Astrocyte (in vitro differentiated cells and primary cell): Measurements from ENCODE around the gene SAMD4A. TPM values are rescaled to one million over a fixed set of nuclear protein-coding genes. Genes with fewer than 3 reads are reported as not detected.
"Not testable (repeated sequence)": the region's sequence is repeated elsewhere in the genome, so short reads cannot be mapped to it uniquely, and the experiment has no call there.

ENCODE experiments used
- DNase-seq: peaks from one replicate; pipeline ENCODE4 v3.0.0-alpha.2; 2010; ENCODE audit warnings: low read depth
- FAIRE-seq: peaks from 2 replicates; lab custom pipeline; 2011; peaks lifted over from hg19 to GRCh38; lab: Jason Lieb, UNC
- H2AFZ ChIP-seq: 2 replicates; pipeline ENCODE4 v1.6.0; 2012; ENCODE audit warnings: low read depth, low read length, inconsistent platforms
- H3K27ac ChIP-seq: 2 replicates; pipeline ENCODE4 v1.5.1; 2011; ENCODE audit warnings: low read depth, low read length, inconsistent platforms
- H3K27me3 ChIP-seq: 2 replicates; pipeline ENCODE4 v1.6.0; 2011; ENCODE audit warnings: low read length, inconsistent platforms; ENCODE audit not compliant: insufficient read depth
- H3K36me3 ChIP-seq: 2 replicates; pipeline ENCODE4 v1.5.1; 2011; ENCODE audit warnings: low read length, inconsistent platforms; ENCODE audit not compliant: insufficient read depth
- H3K4me1 ChIP-seq: 2 replicates; pipeline ENCODE4 v1.5.1; 2011; ENCODE audit warnings: low read length, inconsistent platforms; ENCODE audit not compliant: insufficient read depth
- H3K4me2 ChIP-seq: 2 replicates; pipeline ENCODE4 v1.6.0; 2012; ENCODE audit warnings: low read length, inconsistent platforms
- H3K4me3 ChIP-seq: 2 replicates; pipeline ENCODE4 v1.5.1; 2011; ENCODE audit warnings: low read depth, mild to moderate bottlenecking, low read length, inconsistent platforms; ENCODE audit not compliant: insufficient read depth
- H3K79me2 ChIP-seq: 2 replicates; pipeline ENCODE4 v1.6.0; 2012; ENCODE audit warnings: mild to moderate bottlenecking, low read length, inconsistent platforms; ENCODE audit not compliant: insufficient read depth
- H3K9ac ChIP-seq: 2 replicates; pipeline ENCODE4 v1.6.0; 2012; ENCODE audit warnings: mild to moderate bottlenecking, low read length, inconsistent platforms
- H3K9me3 ChIP-seq: 2 replicates; pipeline ENCODE4 v1.5.1; 2012; ENCODE audit warnings: low read depth, mild to moderate bottlenecking, low read length, inconsistent platforms; ENCODE audit not compliant: insufficient read depth
- H4K20me1 ChIP-seq: 2 replicates; pipeline ENCODE4 v1.6.0; 2012; ENCODE audit warnings: low read length, inconsistent platforms; ENCODE audit not compliant: insufficient read depth
- H3K27ac Mint-ChIP-seq: one replicate; pipeline ENCODE4 v1.8.0; 2021; ENCODE audit warnings: mild to moderate bottlenecking, mixed read lengths; ENCODE audit not compliant: unreplicated experiment
- H3K27me3 Mint-ChIP-seq: one replicate; pipeline ENCODE4 v1.8.0; 2021; ENCODE audit warnings: low read depth, mixed read lengths; ENCODE audit not compliant: unreplicated experiment
- H3K36me3 Mint-ChIP-seq: one replicate; pipeline ENCODE4 v1.8.0; 2021; ENCODE audit warnings: low read depth, mixed read lengths; ENCODE audit not compliant: unreplicated experiment
- H3K4me1 Mint-ChIP-seq: one replicate; pipeline ENCODE4 v1.8.0; 2021; ENCODE audit warnings: low read depth, mixed read lengths; ENCODE audit not compliant: unreplicated experiment
- H3K4me3 Mint-ChIP-seq: one replicate; pipeline ENCODE4 v1.8.0; 2021; ENCODE audit warnings: mild to moderate bottlenecking, moderate library complexity, mixed read lengths; ENCODE audit not compliant: unreplicated experiment
- H3K9me3 Mint-ChIP-seq: one replicate; pipeline ENCODE4 v1.8.0; 2021; ENCODE audit warnings: mild to moderate bottlenecking, mixed read lengths; ENCODE audit not compliant: unreplicated experiment
- EZH2 ChIP-seq: IDR thresholded peaks from 2 replicates; pipeline ENCODE4 v1.6.1; 2012; ENCODE audit warnings: mild to moderate bottlenecking, low read length, inconsistent platforms; ENCODE audit not compliant: insufficient read depth
- total RNA-seq: library from RNA; stranded (reverse); gene quantifications from 2 replicates; pipeline ENCODE4 v1.2.1, GENCODE V29; 2021
- TF ChIP-seq, protein P1 (sequence below): IDR thresholded peaks from 2 replicates; pipeline ENCODE4 v1.5.1; 2011; ENCODE audit warnings: low read depth, mild to moderate bottlenecking, inconsistent platforms, low read length, moderate library complexity; ENCODE audit not compliant: insufficient read depth

Gene SAMD4A
- total RNA-seq, 1 donor from 2014 or later, result 68.2 TPM

DNA sequence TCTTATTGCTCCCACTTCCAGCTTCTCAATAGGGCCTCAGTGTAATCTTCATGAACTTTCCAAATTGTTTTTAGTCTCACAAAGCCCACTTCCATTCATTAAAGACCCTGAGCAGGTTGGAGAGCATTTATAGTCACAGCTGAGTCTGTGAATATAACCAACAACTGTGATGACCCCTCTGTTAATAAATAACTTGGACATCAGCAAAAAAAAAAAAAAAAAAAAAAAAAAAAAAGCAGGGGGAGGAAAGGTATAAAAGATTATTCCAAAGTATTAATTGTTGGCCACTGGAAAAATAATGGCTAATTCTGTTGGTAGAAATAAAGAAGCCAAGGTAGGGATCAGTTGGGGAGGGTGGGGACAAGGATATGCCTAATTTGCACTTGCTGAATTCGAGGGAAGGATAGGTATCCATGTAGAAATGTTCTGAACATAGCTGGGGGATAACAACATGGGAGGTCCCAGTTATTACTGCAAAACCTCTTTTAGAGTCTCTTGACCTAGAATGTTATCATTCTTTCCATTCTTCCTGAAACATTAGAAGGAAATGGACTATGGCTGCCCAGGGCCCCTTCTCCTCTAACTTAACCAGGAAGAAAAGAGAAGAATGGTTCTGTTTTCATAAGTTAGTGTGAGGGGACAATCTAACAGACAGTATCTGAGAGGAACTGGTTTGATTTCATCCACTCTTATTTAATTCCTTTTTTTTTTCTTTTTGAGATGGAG, 56.5 kb downstream of the SAMD4A start:
- no peaks in the 10 kb centered on the region for H3K9me3 Mint-ChIP-seq
- peaks cover 18% of the 10 kb centered on the region for H3K4me1 ChIP-seq
- H3K4me2 ChIP-seq, result no peak overlapping the region
- no peaks in the 10 kb centered on the region for H3K36me3 ChIP-seq
- H2AFZ ChIP-seq, result no peak overlapping the region
- no peak overlapping the region for H3K4me3 ChIP-seq
- FAIRE-seq (no peak), DNase-seq (no peak)
- no peak overlapping the region for H3K9ac ChIP-seq
- no peaks in the 10 kb centered on the region for H3K9me3 ChIP-seq
- H3K27ac ChIP-seq, result no peak overlapping the region
- no peak overlapping the region for H3K27ac Mint-ChIP-seq
- H3K27me3 ChIP-seq, result no peaks in the 10 kb centered on the region
- no peak for TF ChIP-seq EZH2
- TF ChIP-seq, protein P1, sequence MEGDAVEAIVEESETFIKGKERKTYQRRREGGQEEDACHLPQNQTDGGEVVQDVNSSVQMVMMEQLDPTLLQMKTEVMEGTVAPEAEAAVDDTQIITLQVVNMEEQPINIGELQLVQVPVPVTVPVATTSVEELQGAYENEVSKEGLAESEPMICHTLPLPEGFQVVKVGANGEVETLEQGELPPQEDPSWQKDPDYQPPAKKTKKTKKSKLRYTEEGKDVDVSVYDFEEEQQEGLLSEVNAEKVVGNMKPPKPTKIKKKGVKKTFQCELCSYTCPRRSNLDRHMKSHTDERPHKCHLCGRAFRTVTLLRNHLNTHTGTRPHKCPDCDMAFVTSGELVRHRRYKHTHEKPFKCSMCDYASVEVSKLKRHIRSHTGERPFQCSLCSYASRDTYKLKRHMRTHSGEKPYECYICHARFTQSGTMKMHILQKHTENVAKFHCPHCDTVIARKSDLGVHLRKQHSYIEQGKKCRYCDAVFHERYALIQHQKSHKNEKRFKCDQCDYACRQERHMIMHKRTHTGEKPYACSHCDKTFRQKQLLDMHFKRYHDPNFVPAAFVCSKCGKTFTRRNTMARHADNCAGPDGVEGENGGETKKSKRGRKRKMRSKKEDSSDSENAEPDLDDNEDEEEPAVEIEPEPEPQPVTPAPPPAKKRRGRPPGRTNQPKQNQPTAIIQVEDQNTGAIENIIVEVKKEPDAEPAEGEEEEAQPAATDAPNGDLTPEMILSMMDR, result no peak
- peaks cover 44% of the 10 kb centered on the region for H4K20me1 ChIP-seq
- peaks cover 68% of the 10 kb centered on the region for H3K79me2 ChIP-seq
- no peaks in the 10 kb centered on the region for H3K27me3 Mint-ChIP-seq
- H3K4me1 Mint-ChIP-seq, result peaks cover 53% of the 10 kb centered on the region
- H3K36me3 Mint-ChIP-seq, result peaks cover 22% of the 10 kb centered on the region
- no peak overlapping the region for H3K4me3 Mint-ChIP-seq

DNA sequence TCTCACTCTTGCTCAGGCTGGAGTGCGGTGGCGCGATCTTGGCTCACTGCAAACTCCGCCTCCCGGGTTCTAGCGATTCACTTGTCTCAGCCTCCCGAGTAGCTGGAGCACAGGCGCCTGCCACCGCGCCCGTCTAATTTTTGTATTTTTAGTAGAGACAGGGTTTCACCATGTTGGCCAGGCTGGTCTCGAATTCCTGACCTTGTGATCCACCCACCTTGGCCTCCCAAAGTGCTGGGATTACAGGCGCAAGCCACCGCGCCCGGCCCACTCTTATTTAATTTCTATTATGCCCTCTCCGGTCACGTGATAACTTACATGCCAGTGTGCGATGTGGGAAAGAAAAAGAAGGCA, 57.1 kb downstream of the SAMD4A start:
- H3K4me2 ChIP-seq, H3K36me3 ChIP-seq, H3K4me3 Mint-ChIP-seq, H3K27me3 ChIP-seq, FAIRE-seq, H3K9me3 Mint-ChIP-seq, DNase-seq, H2AFZ ChIP-seq, H3K27ac ChIP-seq, H3K9ac ChIP-seq, H3K9me3 ChIP-seq, H3K4me3 ChIP-seq, H3K27me3 Mint-ChIP-seq: not testable (repeated sequence)
- peak overlapping the region; percentile 42 for H3K27ac Mint-ChIP-seq
- peaks cover 22% of the 10 kb centered on the region for H3K36me3 Mint-ChIP-seq
- H3K79me2 ChIP-seq, result peaks cover 74% of the 10 kb centered on the region
- peaks cover 50% of the 10 kb centered on the region for H4K20me1 ChIP-seq
- peaks cover 56% of the 10 kb centered on the region for H3K4me1 Mint-ChIP-seq
- peaks cover 19% of the 10 kb centered on the region for H3K4me1 ChIP-seq

DNA sequence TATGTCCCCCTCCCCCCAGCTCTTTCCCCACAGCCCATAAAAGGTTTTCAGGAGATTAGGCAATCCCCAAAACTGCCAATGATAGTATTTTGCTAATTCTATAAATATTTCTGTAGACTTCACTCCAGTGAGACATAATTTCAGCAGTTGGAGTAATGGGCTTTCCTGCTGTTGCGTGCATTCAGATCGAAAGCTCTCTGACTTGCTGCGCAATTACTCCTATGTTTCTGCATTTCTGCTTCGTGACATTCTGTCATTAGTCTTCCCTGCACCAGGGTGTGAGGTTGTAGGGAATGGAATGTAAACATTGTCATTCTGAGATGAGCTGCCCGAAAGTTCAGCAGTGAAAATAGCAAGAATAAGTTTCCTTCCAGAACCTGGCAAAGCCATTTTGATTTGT, 58.2 kb downstream of the SAMD4A start:
- H3K4me2 ChIP-seq, result peak overlapping the region; percentile 49
- peaks cover 75% of the 10 kb centered on the region for H3K79me2 ChIP-seq
- no peak for FAIRE-seq

More for the DNA sequence above, 58.2 kb downstream of the SAMD4A start:
- Histone ChIP-seq H3K4me3 (no peak overlapping the region), H3K9me3 (no peaks in the 10 kb centered on the region), H3K4me1 (peaks cover 19% of the 10 kb centered on the region), H2AFZ (no peak overlapping the region), H3K27ac (no peak overlapping the region), H3K36me3 (no peaks in the 10 kb centered on the region), H3K27me3 (no peaks in the 10 kb centered on the region), H4K20me1 (peaks cover 55% of the 10 kb centered on the region), H3K9ac (no peak overlapping the region)
- peak; percentile 89 for DNase-seq
- no peaks in the 10 kb centered on the region for H3K27me3 Mint-ChIP-seq
- peak overlapping the region; percentile 11 for H3K4me3 Mint-ChIP-seq
- H3K27ac Mint-ChIP-seq, result peak overlapping the region; percentile 75
- peaks cover 17% of the 10 kb centered on the region for H3K36me3 Mint-ChIP-seq
- TF ChIP-seq, protein P1, result no peak
- no peak for TF ChIP-seq EZH2
- peaks cover 60% of the 10 kb centered on the region for H3K4me1 Mint-ChIP-seq
- H3K9me3 Mint-ChIP-seq, result no peaks in the 10 kb centered on the region
